NCI-H1105 treated with DMSO at 0.1 percent for 48 hours (cell line): ENCODE data around the gene SPECC1.
"Not testable (repeated sequence)": the region's sequence is repeated elsewhere in the genome, so short reads cannot be mapped to it uniquely, and the experiment has no call there.

ENCODE experiments used
- DNase-seq: peaks from one replicate; lab custom pipeline; 2025; lab: John Stamatoyannopoulos, UW

The SPECC1 gene

GRCh38 chr17:20092973-20093626, 83.9 kb downstream of the SPECC1 start:
- no peak for DNase-seq

GRCh38 chr17:20094777-20095176, 85.6 kb downstream of the SPECC1 start:
- DNase-seq, result no peak

DNA sequence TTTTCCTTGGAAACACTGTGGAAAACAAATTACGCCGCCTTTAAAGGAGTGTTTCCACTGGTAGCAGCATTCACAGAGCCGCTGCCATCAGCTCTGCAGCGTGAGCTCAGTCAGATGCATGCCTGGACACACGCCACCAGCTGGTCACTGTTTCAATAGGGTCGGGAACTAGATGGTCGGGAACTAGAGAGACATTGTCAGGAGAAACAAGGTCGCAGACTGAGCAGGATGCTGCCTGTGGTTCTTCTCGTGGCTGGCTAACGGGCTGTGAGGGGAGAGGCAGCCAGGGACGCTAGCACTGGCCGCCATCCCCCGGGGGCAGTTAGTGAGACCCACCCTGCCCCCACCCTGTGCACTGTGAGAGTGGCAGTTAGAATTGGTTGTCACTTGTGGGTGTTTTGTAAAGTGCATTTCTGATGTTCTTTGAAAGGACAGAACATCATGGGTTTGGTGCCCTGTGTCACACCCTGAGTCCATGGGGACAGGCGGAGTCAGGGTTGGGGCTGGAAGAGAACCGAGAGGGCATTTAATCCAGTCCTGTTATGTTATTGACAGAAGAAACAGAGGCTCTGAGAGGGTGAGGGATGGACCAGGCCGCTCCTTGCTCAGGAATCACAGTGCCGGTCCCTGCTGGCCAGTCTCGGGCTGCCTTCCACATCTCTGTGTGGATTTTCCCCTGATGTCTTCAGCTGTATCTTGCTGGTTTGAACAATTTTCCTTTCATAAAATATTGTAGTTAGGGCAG, 86.3 kb downstream of the SPECC1 start:
- DNase-seq, result peak; percentile 57

- no peak for DNase-seq
Measured at GRCh38 chr17:20096430-20096829, 87.3 kb downstream of the SPECC1 start.

DNA sequence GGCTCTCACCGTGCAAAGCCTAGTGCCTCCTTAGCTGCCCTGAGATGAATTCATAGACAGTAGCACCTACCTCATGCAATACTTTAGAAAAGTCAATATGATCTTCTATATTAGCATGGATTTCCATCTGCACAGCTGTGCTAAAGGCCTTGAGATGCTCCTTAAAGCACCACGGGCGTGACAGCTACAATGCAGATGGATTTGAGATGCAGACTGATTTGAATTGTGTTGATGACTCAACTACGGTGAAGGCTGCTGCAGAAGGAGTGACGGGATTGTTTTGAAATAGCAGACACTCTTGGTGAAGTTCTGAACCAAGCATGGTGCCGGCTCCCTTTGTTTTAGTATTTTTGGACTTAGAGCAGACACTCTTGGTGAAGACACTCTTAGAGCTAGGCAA, 88.2 kb downstream of the SPECC1 start:
- DNase-seq, result no peak

DNA sequence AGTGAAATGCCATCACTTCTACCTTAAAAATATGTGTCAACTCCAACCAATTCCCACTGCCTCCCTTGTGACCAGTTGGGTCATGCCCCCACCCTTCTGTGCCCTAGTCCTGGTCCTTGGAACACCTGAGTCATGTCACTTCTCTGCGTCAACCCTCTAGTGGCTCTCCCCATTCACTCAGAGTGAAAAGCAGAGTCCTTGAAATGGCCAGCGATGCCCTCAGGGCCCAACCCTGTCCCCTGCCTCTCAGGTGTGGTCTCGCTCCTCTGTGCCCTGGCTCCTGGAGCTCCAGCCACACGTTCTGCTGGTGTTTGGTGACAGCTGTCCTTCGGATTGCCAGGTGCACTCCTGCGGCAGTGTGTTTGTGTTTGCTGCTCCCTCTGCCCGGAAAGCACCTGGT, 89.2 kb downstream of the SPECC1 start:
- no peak for DNase-seq

- DNase-seq, result not testable (repeated sequence)
Measured at GRCh38 chr17:20100806-20101205, 91.6 kb downstream of the SPECC1 start.

- DNase-seq, result no peak
Measured at GRCh38 chr17:20103454-20104446, 94.6 kb downstream of the SPECC1 start.

GRCh38 chr17:20105539-20106280, 96.6 kb downstream of the SPECC1 start:
- no peak for DNase-seq

DNA sequence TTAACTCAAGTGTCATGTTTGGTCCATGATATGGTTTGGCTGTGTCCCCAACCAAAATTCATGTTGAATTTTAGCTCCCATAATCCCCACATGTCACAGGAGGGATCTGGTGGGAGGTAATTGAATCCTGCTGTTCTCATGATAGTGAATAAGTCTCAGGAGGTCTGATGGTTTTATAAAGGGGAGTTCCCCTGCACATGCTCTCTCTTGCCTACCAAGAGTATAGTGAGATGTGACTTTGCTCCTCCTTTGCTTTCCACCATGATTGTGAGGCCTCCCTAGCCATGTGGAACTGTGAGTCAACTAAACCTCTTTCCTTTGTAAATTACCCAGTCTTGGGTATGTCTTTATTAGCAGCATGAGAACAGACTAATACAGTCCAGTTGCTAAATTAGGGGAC, 97.3 kb downstream of the SPECC1 start:
- not testable (repeated sequence) for DNase-seq

DNA sequence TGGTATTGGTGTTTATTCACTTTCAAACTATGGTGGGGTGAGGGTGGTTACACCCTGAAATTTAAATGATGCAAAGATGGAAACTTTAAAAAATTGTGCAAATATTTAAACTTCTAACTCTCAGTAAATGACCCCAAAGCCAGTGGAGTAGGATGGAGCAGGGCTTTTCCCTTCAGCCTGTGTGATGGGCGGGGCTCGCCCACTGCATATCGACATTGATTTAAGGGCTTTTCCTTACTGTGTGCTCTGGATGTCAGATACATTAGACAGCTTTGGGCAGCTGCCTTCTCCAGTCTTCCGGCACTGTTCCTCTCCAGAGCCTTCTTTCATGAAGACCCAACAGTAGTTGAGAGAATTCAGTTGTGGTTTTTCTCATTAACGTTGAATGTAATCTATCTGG, 99.9 kb downstream of the SPECC1 start:
- no peak for DNase-seq

- DNase-seq, result no peak
Measured at GRCh38 chr17:20111538-20111937, 102.4 kb downstream of the SPECC1 start.

GRCh38 chr17:20114466-20114865, 105.3 kb downstream of the SPECC1 start:
- no peak for DNase-seq

DNA sequence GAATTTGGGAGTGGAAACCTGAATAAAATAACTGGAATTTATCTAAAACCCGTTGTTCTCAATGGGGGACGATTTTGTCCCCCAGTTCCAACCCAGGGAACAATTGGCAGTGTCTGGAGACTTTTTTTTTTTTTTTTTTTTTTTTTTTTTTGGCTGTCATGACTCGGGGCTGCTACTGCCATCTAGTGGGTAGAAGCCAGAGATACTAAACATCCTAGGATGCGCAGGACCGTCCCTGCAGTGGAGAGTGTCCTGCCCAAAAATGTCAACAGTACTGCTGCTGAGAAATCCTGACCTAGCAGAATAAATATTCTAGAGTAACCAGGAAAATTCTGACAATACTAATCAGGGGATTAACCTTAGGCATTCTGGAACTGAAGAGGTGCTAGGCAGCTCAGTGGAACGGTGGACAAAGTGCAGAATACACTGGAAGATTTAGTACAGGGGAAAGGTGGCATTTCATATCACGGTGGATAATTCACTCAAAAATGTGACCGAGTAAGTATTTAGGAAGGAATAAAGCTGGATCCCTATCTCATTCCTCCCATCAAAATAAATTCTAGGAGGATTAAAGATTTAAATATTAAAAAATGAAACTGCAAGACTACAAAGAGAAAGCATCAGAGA, 107.6 kb downstream of the SPECC1 start:
- peak; percentile 53 for DNase-seq

GRCh38 chr17:20118280-20118679, 109.1 kb downstream of the SPECC1 start:
- DNase-seq, result no peak

DNA sequence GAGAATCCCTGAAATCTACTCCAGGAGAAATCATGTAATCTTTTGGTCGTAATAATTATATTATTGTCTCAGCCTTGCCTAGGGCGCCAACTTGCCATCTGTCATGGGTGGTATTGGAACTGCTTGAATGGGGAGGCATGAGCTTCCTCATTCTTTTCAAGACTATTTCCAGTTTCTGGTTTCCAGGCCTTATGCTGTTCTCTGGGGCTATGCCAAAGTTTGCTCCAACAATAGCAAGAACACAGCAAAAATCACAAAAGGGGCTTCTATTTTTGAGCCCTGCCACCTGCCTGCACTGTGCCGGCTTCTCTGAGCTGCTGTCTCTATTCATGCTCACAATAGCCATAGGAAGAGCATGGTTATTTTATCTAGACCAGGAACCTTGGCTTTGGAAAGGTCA, 111.7 kb downstream of the SPECC1 start:
- DNase-seq, result peak; percentile 33

- DNase-seq, result peak; percentile 75
Measured at GRCh38 chr17:20121359-20122253, 112.4 kb downstream of the SPECC1 start.

- peak; percentile 78 for DNase-seq
Measured at GRCh38 chr17:20122254-20122879, 113.2 kb downstream of the SPECC1 start.

DNA sequence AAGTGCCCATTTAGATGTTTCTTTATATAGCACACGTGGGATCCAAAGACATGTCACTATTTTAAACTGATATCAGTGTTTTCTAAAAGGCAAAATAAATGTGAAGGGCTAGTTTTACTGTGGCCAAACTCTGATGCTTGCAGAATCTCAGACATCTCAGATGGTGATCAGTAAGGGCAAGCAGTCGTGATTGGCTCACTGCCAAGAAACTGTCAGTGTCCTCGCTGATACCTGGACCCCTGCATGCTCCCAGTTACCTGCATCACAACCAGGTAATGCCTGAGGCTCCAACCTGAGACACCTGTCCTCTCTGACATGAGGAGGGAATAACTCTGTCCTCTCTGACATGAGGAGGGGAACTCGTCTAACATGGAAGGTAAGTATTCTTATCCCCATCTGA, 114.0 kb downstream of the SPECC1 start:
- peak; percentile 27 for DNase-seq

DNA sequence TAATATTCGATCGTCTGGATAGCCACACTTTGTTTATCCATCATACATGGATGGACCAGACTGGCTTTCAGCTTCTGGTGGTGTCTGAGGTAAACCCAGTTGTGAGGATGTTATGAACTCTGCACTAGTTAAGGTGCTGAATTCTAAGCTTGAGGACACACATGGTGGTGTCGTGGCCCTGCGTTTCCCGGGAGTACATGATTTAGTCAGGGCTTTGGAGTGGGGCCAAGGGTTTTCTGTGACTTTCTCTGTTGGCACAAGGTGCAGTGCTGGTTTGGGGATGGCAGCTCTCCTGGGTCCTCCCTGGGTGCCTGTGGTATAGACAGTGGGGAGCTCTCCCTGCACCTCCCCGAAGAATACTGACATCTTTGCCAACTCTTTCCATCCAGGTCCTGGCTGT, 116.6 kb downstream of the SPECC1 start:
- no peak for DNase-seq
